Keratinocyte (primary cell): ENCODE results near the gene DLL4. TPM values are rescaled to one million over a fixed set of nuclear protein-coding genes. Genes with fewer than 3 reads are reported as not detected.

Experiments used
- DNase-seq: peaks from one replicate; pipeline ENCODE4 v3.0.0-alpha.2; 2011; ENCODE audit warnings: low read depth, missing footprints, low spot score
- FAIRE-seq: peaks from 2 replicates; lab custom pipeline; 2011; peaks lifted over from hg19 to GRCh38; lab: Jason Lieb, UNC
- H2AFZ ChIP-seq: 2 replicates; pipeline ENCODE4 v1.6.0; 2012; ENCODE audit warnings: low read length, control low read depth, inconsistent platforms; ENCODE audit not compliant: control insufficient read depth
- H3K27ac ChIP-seq: 2 replicates; pipeline ENCODE4 v1.5.1; 2011; ENCODE audit warnings: low read length; ENCODE audit not compliant: control insufficient read depth, insufficient read depth
- H3K27me3 ChIP-seq: 3 replicates; pipeline ENCODE4 v1.6.0; 2011; ENCODE audit warnings: low read length; ENCODE audit not compliant: control insufficient read depth, insufficient read depth; ENCODE audit errors: extremely low read depth
- H3K36me3 ChIP-seq, 2 experiments: 2 replicates in 1 of 2; 3 replicates in 1 of 2; pipeline ENCODE4 v1.5.1; 2011; ENCODE audit warnings: low read length in 2 of 2, mild to moderate bottlenecking in 1 of 2; ENCODE audit not compliant: control insufficient read depth in 2 of 2, insufficient read depth in 2 of 2; ENCODE audit errors: extremely low read depth in 1 of 2
- H3K4me1 ChIP-seq: 3 replicates; pipeline ENCODE4 v1.5.1; 2011; ENCODE audit warnings: low read length; ENCODE audit not compliant: control insufficient read depth, insufficient read depth; ENCODE audit errors: extremely low read depth
- H3K4me2 ChIP-seq: 3 replicates; pipeline ENCODE4 v1.6.0; 2011; ENCODE audit warnings: low read depth, low read length; ENCODE audit not compliant: control insufficient read depth, insufficient read depth; ENCODE audit errors: extremely low read depth
- H3K4me3 ChIP-seq, 3 experiments: fragments of 200-600 bp in 1 of 3; sonication (generic) in 1 of 3; 2 replicates in 2 of 3; 3 replicates in 1 of 3; pipeline ENCODE4 v1.5.1; 2011 to 2016; ENCODE audit warnings: low read length in 3 of 3, mild to moderate bottlenecking in 3 of 3, control low read depth in 2 of 3, inconsistent platforms in 1 of 3, low read depth in 1 of 3, mixed read lengths in 1 of 3, mixed run types in 1 of 3, moderate library complexity in 1 of 3; ENCODE audit not compliant: control insufficient read depth in 2 of 3, insufficient read depth in 2 of 3; ENCODE audit errors: extremely low read depth in 1 of 3
- H3K79me2 ChIP-seq: 2 replicates; pipeline ENCODE4 v1.6.0; 2012; ENCODE audit warnings: low read length; ENCODE audit not compliant: control insufficient read depth, insufficient read depth
- H3K9ac ChIP-seq: 3 replicates; pipeline ENCODE4 v1.6.0; 2011; ENCODE audit warnings: low read length; ENCODE audit not compliant: control insufficient read depth, insufficient read depth; ENCODE audit errors: extremely low read depth
- H3K9me1 ChIP-seq: 3 replicates; pipeline ENCODE4 v1.6.0; 2011; ENCODE audit warnings: low read length; ENCODE audit not compliant: control insufficient read depth, insufficient read depth; ENCODE audit errors: extremely low read depth
- H3K9me3 ChIP-seq: 2 replicates; pipeline ENCODE4 v1.5.1; 2012; ENCODE audit warnings: low read depth, low read length; ENCODE audit not compliant: control insufficient read depth
- H4K20me1 ChIP-seq: 3 replicates; pipeline ENCODE4 v1.6.0; 2011; ENCODE audit warnings: low read length; ENCODE audit not compliant: control insufficient read depth, insufficient read depth; ENCODE audit errors: extremely low read depth
- CTCF ChIP-seq, 3 experiments: IDR thresholded peaks in 1 of 3; conservative IDR thresholded peaks in 1 of 3; optimal IDR thresholded peaks in 1 of 3; 2 replicates in 2 of 3; 3 replicates in 1 of 3; pipeline versions ENCODE3 to v1.5.1; 2011; ENCODE audit warnings: low read length in 3 of 3, mild to moderate bottlenecking in 3 of 3, moderate library complexity in 2 of 3, control low read depth in 1 of 3, inconsistent platforms in 1 of 3; ENCODE audit not compliant: insufficient read depth in 2 of 3; ENCODE audit errors: extremely low read depth in 1 of 3
- EZH2 ChIP-seq: IDR thresholded peaks from one replicate; pipeline ENCODE4 v1.6.1; 2012; ENCODE audit warnings: inconsistent platforms, mild to moderate bottlenecking, low read length, moderate library complexity
- dilution Hi-C: fragments of 300-500 bp; cut with MboI; formaldehyde crosslinking; loops from one replicate; pipeline ENCODE4 v1.7.0; 2020; ENCODE audit warnings: low sequenced_read_pairs; ENCODE audit not compliant: extremely low pct_ligation_motif_present
- polyA plus RNA-seq, 5 experiments: library from polyadenylated mRNA; depleted of rRNA in 3 of 5; stranded (reverse) in 3 of 5; stranded (forward) in 1 of 5; unstranded in 1 of 5; fragments of >200 nt; gene quantifications; 1 replicate in 1 of 5; 2 replicates in 3 of 5; 3 replicates in 1 of 5; pipeline versions ENCODE4 v1.2.1 to v1.2.3, GENCODE V29; 2011 to 2012; ENCODE audit warnings: missing spikeins in 2 of 5, low read depth in 1 of 5, low replicate concordance in 1 of 5

The DLL4 gene
- polyA plus RNA-seq, 1 donor (not counting 4 experiments of a cell fraction or from before 2014, with no cell fraction given), result not detected

DNA sequence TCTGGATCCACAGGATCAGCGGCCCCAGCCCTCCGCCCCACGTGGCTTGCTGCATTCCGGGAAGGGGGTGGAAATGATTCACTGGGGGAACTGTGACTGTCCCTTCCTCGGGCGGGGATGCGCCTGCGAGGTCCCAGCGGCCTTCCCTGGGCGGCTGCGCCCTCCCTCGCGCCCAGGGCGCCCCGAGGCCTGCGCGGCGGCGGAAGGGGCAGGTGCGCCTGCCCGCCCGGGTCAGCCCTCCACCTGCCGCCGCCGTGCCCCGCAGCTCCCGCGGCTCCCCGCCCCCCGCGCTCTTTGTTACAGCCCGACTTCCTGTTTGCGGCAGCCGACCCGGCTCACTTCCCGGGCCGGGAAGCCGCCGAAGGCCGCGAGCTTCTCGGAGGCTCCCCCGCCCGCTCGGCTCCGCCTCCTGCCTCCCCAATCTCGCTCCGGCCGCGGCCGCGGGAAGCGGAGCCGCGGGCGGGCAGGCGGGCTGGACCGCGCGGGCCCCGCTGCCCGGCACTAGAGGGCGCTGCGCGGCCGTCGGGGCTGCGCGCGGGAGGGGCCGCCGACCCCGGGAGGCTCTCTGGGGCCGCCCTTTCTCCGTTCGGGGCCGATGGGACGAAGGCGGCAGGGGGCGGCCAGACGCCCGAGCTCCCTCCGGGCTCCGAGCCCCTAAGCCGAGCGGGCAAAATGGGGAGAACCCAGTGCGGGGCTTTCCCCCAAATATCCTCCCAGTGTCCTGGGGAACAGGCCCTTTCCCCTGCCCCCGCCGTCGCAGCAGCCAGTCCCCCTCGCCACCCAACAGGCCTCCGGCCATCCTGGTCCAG lies 12.6 kb downstream of the DLL4 start:
- Histone ChIP-seq H3K9ac (peak overlapping the region; percentile 68), H3K79me2 (no peaks in the 10 kb centered on the region), H3K9me1 (no peaks in the 10 kb centered on the region), H4K20me1 (no peaks in the 10 kb centered on the region), H3K27me3 (peaks cover 32% of the 10 kb centered on the region), H3K36me3 (no peaks in the 10 kb centered on the region), H2AFZ (peak overlapping the region; percentile 79), H3K9me3 (no peaks in the 10 kb centered on the region), H3K27ac (no peak overlapping the region), H3K4me1 (peaks cover 6% of the 10 kb centered on the region), H3K4me2 (peak overlapping the region; percentile 88), H3K4me3 (peak overlapping the region; percentile 38 to 66 (median 62))
- DNase-seq (no peak), FAIRE-seq (no peak)
- dilution Hi-C loops, result no loop called here
- no peak for TF ChIP-seq EZH2
- TF ChIP-seq CTCF (optimal IDR thresholded peaks at IDR 0.05 in 1 of 3, IDR thresholded peaks at IDR 0.05 in 1 of 3, conservative IDR thresholded peaks at IDR 0.05 in 1 of 3; ENCODE audit: extremely low read depth in 1 of 3, insufficient read depth in 2 of 3, low read length in 3 of 3), result peak in 2 of 3 experiments; percentile 30 to 66

GRCh38 chr15:40942337-40942854 lies 13.3 kb downstream of the DLL4 start:
- TF ChIP-seq EZH2, result peak; percentile 33
- peak in 1 of 3 experiments; percentile 5 for TF ChIP-seq CTCF (optimal IDR thresholded peaks at IDR 0.05 in 1 of 3, IDR thresholded peaks at IDR 0.05 in 1 of 3, conservative IDR thresholded peaks at IDR 0.05 in 1 of 3; ENCODE audit: extremely low read depth in 1 of 3, insufficient read depth in 2 of 3, low read length in 3 of 3)
- peak overlapping the region; percentile 68 for H3K9ac ChIP-seq
- H3K79me2 ChIP-seq, result no peaks in the 10 kb centered on the region
- no peaks in the 10 kb centered on the region for H4K20me1 ChIP-seq
- H3K9me1 ChIP-seq, result no peaks in the 10 kb centered on the region
- H3K4me1 ChIP-seq, result peaks cover 6% of the 10 kb centered on the region
- dilution Hi-C loops, result no loop called here
- no peak for DNase-seq
- FAIRE-seq, result no peak
- no peaks in the 10 kb centered on the region for H3K36me3 ChIP-seq
- H3K4me2 ChIP-seq, result peak overlapping the region; percentile 88
- no peak overlapping the region for H3K27ac ChIP-seq
- no peaks in the 10 kb centered on the region for H3K9me3 ChIP-seq
- H3K27me3 ChIP-seq, result peaks cover 32% of the 10 kb centered on the region
- peak overlapping the region; percentile 79 for H2AFZ ChIP-seq
- H3K4me3 ChIP-seq, result peak overlapping the region; percentile 38 to 66 (median 62)
